ENCODE results near the gene CCR8.
"Not testable (repeated sequence)": the region's sequence is repeated elsewhere in the genome, so short reads cannot be mapped to it uniquely, and the experiment has no call there.

CCR8 gene

GRCh38 chr3:39358333-39358732 is 28.8 kb downstream of the CCR8 start:
- TF ChIP-seq CTCF (IDR thresholded peaks at IDR 0.05; ENCODE audit: low read depth, low read length, missing control alignments) = no peak
- DNase-seq (ENCODE audit: extremely low read depth, low read depth) = no peak
- H3K4me3 ChIP-seq (replicated peaks; ENCODE audit: low read depth, low read length) = no peak overlapping the region

GRCh38 chr3:39361252-39361927 is 31.9 kb downstream of the CCR8 start:
- TF ChIP-seq CTCF (IDR thresholded peaks at IDR 0.05; ENCODE audit: low read depth, low read length, missing control alignments) = no peak
- no peak overlapping the region for H3K4me3 ChIP-seq (replicated peaks; ENCODE audit: low read depth, low read length)
- no peak for DNase-seq (ENCODE audit: extremely low read depth, low read depth)

GRCh38 chr3:39362192-39362591 is 32.7 kb downstream of the CCR8 start:
- DNase-seq (ENCODE audit: extremely low read depth, low read depth) = no peak
- TF ChIP-seq CTCF (IDR thresholded peaks at IDR 0.05; ENCODE audit: low read depth, low read length, missing control alignments) = no peak
- H3K4me3 ChIP-seq (replicated peaks; ENCODE audit: low read depth, low read length) = no peak overlapping the region

- TF ChIP-seq CTCF (IDR thresholded peaks at IDR 0.05; ENCODE audit: low read depth, low read length, missing control alignments) = no peak
- H3K4me3 ChIP-seq (replicated peaks; ENCODE audit: low read depth, low read length) = no peak overlapping the region
- DNase-seq (ENCODE audit: extremely low read depth, low read depth) = no peak
Observed at GRCh38 chr3:39362812-39363211, 33.3 kb downstream of the CCR8 start.

- DNase-seq (ENCODE audit: extremely low read depth, low read depth); H3K4me3 ChIP-seq (replicated peaks; ENCODE audit: low read depth, low read length): not testable (repeated sequence)
Observed at GRCh38 chr3:39370450-39370849, 40.9 kb downstream of the CCR8 start.

- no peak for DNase-seq (ENCODE audit: extremely low read depth, low read depth)
- H3K4me3 ChIP-seq (replicated peaks; ENCODE audit: low read depth, low read length) = no peak overlapping the region
- no peak for TF ChIP-seq CTCF (IDR thresholded peaks at IDR 0.05; ENCODE audit: low read depth, low read length, missing control alignments)
Observed at GRCh38 chr3:39372833-39373232, 43.3 kb downstream of the CCR8 start.

GRCh38 chr3:39376959-39377634 is 47.6 kb downstream of the CCR8 start:
- TF ChIP-seq CTCF (IDR thresholded peaks at IDR 0.05; ENCODE audit: low read depth, low read length, missing control alignments) = no peak
- no peak for DNase-seq (ENCODE audit: extremely low read depth, low read depth)
- no peak overlapping the region for H3K4me3 ChIP-seq (replicated peaks; ENCODE audit: low read depth, low read length)

Measured in HFF-Myc (cell line).